Endodermal cell (in vitro differentiated cells): ENCODE data around the gene ESD. TPM values are rescaled to one million over a fixed set of nuclear protein-coding genes. Genes with fewer than 3 reads are reported as not detected.

Source experiments
- DNase-seq: peaks from one replicate; pipeline ENCODE4 v3.0.0-alpha.2; 2017
- H3K27ac ChIP-seq: 2 replicates; pipeline ENCODE4 v1.5.1; 2013; ENCODE audit warnings: mild to moderate bottlenecking, low read depth, low read length, moderate library complexity
- H3K27me3 ChIP-seq: 2 replicates; pipeline ENCODE4 v1.6.1; 2013; ENCODE audit warnings: mild to moderate bottlenecking, low read length, moderate library complexity; ENCODE audit not compliant: insufficient read depth, control insufficient read depth, poor library complexity, severe bottlenecking
- H3K36me3 ChIP-seq: 2 replicates; pipeline ENCODE4 v1.7.0; 2013; ENCODE audit warnings: mild to moderate bottlenecking, low read length, moderate library complexity; ENCODE audit not compliant: control insufficient read depth, insufficient read depth
- H3K4me1 ChIP-seq: one replicate; pipeline ENCODE4 v1.7.0; 2013; ENCODE audit warnings: low read length; ENCODE audit not compliant: control insufficient read depth, insufficient read depth
- H3K4me3 ChIP-seq: 2 replicates; pipeline ENCODE4 v1.5.1; 2013; ENCODE audit warnings: mild to moderate bottlenecking, low read length, moderate library complexity
- H3K9ac ChIP-seq: 2 replicates; pipeline ENCODE4 v1.6.1; 2013; ENCODE audit warnings: mild to moderate bottlenecking, low read length, moderate library complexity; ENCODE audit not compliant: poor library complexity, severe bottlenecking; ENCODE audit errors: extremely low read depth
- H3K9me3 ChIP-seq: 2 replicates; pipeline ENCODE4 v1.6.1; 2013; ENCODE audit warnings: mild to moderate bottlenecking, low read length, moderate library complexity; ENCODE audit not compliant: control insufficient read depth
- H3K27ac Mint-ChIP-seq: 2 replicates; pipeline ENCODE4 v1.8.0; 2020; ENCODE audit warnings: mixed read lengths
- H3K27me3 Mint-ChIP-seq: 2 replicates; pipeline ENCODE4 v1.8.0; 2021; ENCODE audit warnings: mild to moderate bottlenecking, mixed read lengths; ENCODE audit not compliant: insufficient read depth
- H3K36me3 Mint-ChIP-seq: 2 replicates; pipeline ENCODE4 v1.8.0; 2020; ENCODE audit warnings: low read depth, mixed read lengths
- H3K4me1 Mint-ChIP-seq: 2 replicates; pipeline ENCODE4 v1.8.0; 2020; ENCODE audit warnings: mixed read lengths
- H3K4me3 Mint-ChIP-seq: 2 replicates; pipeline ENCODE4 v1.8.0; 2020; ENCODE audit warnings: mild to moderate bottlenecking, moderate library complexity, mixed read lengths
- H3K9me3 Mint-ChIP-seq: 2 replicates; pipeline ENCODE4 v1.8.0; 2020; ENCODE audit warnings: mild to moderate bottlenecking, mixed read lengths
- CTCF ChIP-seq: fragments of 200-600 bp; sonication (generic); conservative IDR thresholded peaks from 2 replicates; pipeline ENCODE4 v1.5.0; 2021; ENCODE audit warnings: antibody characterized with exemption, mild to moderate bottlenecking
- WGBS, 2 experiments: methylation state at CpG; one replicate each; pipeline versions ENCODE4 v1.1.5 to v1.1.7; 2013; ENCODE audit warnings: missing lambda C conversion rate in 2 of 2, mixed read lengths in 1 of 2; ENCODE audit not compliant: insufficient coverage in 1 of 2, insufficient read length in 1 of 2; 5-methylcytosine and 5-hydroxymethylcytosine counted together
- total RNA-seq, 2 donors: library from RNA; stranded (reverse); fragmentation: NEBNext Ultra II Directional in 1 of 2; extraction: Animal tissue kit (Norgen Biotek cat#: 25700) in 1 of 2; gene quantifications; 2 replicates in 1 of 2; 3 replicates in 1 of 2; pipeline ENCODE4 v1.2.1, GENCODE V29; 2021

The ESD gene
- total RNA-seq, 2 donors from 2014 or later, result 55.5 to 67.7 TPM

- no peak for TF ChIP-seq CTCF
- Histone ChIP-seq H3K27me3 (no peaks in the 10 kb centered on the region), H3K4me1 (no peaks in the 10 kb centered on the region), H3K36me3 (no peaks in the 10 kb centered on the region), H3K9ac (no peak overlapping the region), H3K4me3 (no peak overlapping the region), H3K27ac (no peak overlapping the region), H3K9me3 (no peaks in the 10 kb centered on the region)
- Mint-ChIP-seq H3K36me3 (no peaks in the 10 kb centered on the region), H3K27me3 (peaks cover 1% of the 10 kb centered on the region), H3K9me3 (no peaks in the 10 kb centered on the region), H3K27ac (no peak overlapping the region), H3K4me1 (peaks cover 2% of the 10 kb centered on the region), H3K4me3 (no peak overlapping the region)
- 96 to 100% methylated on average over 1 to 2 of the region's 2 CpGs for WGBS, 2 experiments
- DNase-seq, result no peak
These were observed 25.6 kb upstream of the ESD start for GRCh38 chr13:46822551-46822950.

- no peak for TF ChIP-seq CTCF
- H3K36me3 Mint-ChIP-seq, result no peaks in the 10 kb centered on the region
- no peaks in the 10 kb centered on the region for H3K27me3 ChIP-seq
- no peak overlapping the region for H3K27ac Mint-ChIP-seq
- no peak overlapping the region for H3K4me3 Mint-ChIP-seq
- peaks cover 1% of the 10 kb centered on the region for H3K9me3 Mint-ChIP-seq
- H3K36me3 ChIP-seq, result no peaks in the 10 kb centered on the region
- H3K4me3 ChIP-seq, result no peak overlapping the region
- H3K9ac ChIP-seq, result no peak overlapping the region
- DNase-seq, result no peak
- no peak overlapping the region for H3K27ac ChIP-seq
- no peaks in the 10 kb centered on the region for H3K4me1 ChIP-seq
- H3K9me3 ChIP-seq, result no peaks in the 10 kb centered on the region
- H3K4me1 Mint-ChIP-seq, result peaks cover 10% of the 10 kb centered on the region
- WGBS, 2 experiments, result 93 to 96% methylated on average over 4 to 13 of the region's 13 CpGs
- peaks cover 1% of the 10 kb centered on the region for H3K27me3 Mint-ChIP-seq
These were observed 21.0 kb upstream of the ESD start for GRCh38 chr13:46817838-46818476.

- no peak overlapping the region for H3K4me3 Mint-ChIP-seq
- no peak overlapping the region for H3K27ac Mint-ChIP-seq
- Histone ChIP-seq H3K27me3 (no peaks in the 10 kb centered on the region), H3K4me1 (no peaks in the 10 kb centered on the region), H3K9me3 (peaks cover 8% of the 10 kb centered on the region), H3K4me3 (no peak overlapping the region), H3K36me3 (no peaks in the 10 kb centered on the region), H3K27ac (no peak overlapping the region), H3K9ac (no peak overlapping the region)
- DNase-seq, result no peak
- WGBS, 2 experiments, result 81% methylated on average over 1 of the region's 1 CpG; no CpG with 5 or more reads in 1 of the 2 experiments
- peaks cover 10% of the 10 kb centered on the region for H3K4me1 Mint-ChIP-seq
- H3K36me3 Mint-ChIP-seq, result no peaks in the 10 kb centered on the region
- H3K27me3 Mint-ChIP-seq, result peaks cover 1% of the 10 kb centered on the region
- no peak for TF ChIP-seq CTCF
- peaks cover 9% of the 10 kb centered on the region for H3K9me3 Mint-ChIP-seq
These were observed 20.1 kb upstream of the ESD start for GRCh38 chr13:46817095-46817494.
